Astrocyte of the cerebellum (primary cell): Measurements from ENCODE around the gene EXOC6B.
"Not testable (repeated sequence)": the region's sequence is repeated elsewhere in the genome, so short reads cannot be mapped to it uniquely, and the experiment has no call there.

Source experiments
- DNase-seq: peaks from one replicate; pipeline ENCODE4 v3.0.0-alpha.2; 2011; ENCODE audit warnings: low read depth
- H3K4me3 ChIP-seq: 2 replicates; pipeline ENCODE4 v1.5.1; 2011; ENCODE audit warnings: mild to moderate bottlenecking, low read depth, low read length, moderate library complexity
- in situ Hi-C: cut with HindIII; loops from 2 replicates; pipeline ENCODE4 v1.10.0; 2017; ENCODE audit warnings: low sequenced_read_pairs
- TF ChIP-seq, protein P1 (sequence below): IDR thresholded peaks from 2 replicates; pipeline ENCODE4 v1.5.1; 2012; ENCODE audit warnings: low read length, low read depth, moderate library complexity, mild to moderate bottlenecking; ENCODE audit errors: missing control alignments

EXOC6B gene

DNA sequence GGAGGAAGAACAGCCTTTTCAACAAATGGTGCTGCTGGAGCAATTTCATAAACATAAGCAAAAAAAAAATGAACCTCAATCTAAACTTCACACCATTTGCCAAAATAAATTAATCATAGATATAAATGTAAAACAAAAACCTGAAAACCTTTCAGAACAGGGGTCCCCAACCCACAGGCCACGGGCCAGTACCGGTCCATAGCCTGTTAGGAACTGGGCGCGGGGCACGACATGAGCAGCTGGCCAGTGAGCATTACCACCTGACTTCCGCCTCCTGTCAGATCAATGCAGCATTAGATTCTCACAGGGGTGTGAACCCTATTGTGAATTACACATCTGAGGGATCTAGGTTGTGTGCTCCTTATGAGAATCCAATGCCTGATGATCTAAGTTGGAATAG, 176.0 kb downstream of the EXOC6B start:
- H3K4me3 ChIP-seq: no peak overlapping the region
- DNase-seq: no peak
- TF ChIP-seq, protein P1, sequence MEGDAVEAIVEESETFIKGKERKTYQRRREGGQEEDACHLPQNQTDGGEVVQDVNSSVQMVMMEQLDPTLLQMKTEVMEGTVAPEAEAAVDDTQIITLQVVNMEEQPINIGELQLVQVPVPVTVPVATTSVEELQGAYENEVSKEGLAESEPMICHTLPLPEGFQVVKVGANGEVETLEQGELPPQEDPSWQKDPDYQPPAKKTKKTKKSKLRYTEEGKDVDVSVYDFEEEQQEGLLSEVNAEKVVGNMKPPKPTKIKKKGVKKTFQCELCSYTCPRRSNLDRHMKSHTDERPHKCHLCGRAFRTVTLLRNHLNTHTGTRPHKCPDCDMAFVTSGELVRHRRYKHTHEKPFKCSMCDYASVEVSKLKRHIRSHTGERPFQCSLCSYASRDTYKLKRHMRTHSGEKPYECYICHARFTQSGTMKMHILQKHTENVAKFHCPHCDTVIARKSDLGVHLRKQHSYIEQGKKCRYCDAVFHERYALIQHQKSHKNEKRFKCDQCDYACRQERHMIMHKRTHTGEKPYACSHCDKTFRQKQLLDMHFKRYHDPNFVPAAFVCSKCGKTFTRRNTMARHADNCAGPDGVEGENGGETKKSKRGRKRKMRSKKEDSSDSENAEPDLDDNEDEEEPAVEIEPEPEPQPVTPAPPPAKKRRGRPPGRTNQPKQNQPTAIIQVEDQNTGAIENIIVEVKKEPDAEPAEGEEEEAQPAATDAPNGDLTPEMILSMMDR: no peak
- in situ Hi-C loops: no loop called here

DNA sequence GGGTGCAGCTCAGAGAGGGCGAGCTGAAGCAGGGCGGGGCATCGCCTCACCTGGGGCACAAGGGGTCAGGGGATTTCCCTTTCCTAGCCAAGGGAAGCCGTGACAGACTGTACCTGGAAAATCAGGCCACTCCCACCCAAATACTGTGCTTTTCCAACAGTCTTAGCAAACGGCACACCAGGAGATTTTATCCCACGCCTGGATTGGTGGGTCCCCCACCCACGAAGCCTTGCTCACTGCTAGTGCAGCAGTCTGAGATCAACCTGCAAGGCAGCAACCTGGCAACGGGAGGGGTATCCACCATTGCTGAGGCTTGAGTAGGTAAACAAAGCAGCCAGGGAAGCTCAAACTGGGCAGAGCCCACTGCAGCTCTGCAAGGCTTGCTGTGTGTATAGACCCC, 184.6 kb downstream of the EXOC6B start:
- DNase-seq, in situ Hi-C loops, H3K4me3 ChIP-seq: not testable (repeated sequence)

DNA sequence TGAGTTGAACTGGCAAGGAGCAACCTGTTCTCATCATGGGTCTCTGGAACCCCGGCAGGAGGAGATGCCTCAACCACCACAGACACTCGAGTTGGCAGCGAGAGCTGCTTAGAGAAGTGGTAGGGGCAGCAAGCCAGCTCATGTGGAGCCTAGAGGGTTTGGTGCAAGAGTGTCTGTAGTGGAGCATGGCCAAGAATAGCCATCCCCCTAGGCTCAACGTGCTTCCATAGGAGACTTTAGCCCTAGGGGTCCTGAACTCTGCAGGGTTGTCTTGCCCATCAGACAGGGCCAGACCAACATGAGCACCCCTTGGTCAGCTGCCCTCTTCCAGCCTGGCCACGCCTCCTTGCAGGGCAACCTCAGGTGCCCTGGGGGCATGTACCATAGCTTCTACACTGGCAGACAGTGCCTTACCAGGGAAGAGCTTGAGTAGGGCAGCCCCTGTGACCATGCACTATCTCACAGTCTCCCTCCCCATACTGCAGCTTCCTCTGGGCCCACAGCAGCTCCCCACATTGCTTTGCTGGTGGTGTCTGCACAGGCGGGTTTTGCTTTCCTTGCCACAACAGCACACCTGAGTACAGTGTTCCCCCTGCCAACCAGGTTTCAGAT, 187.1 kb downstream of the EXOC6B start:
- no peak overlapping the region for H3K4me3 ChIP-seq
- no peak for DNase-seq
- in situ Hi-C loops: no loop called here
- TF ChIP-seq, protein P1: no peak

DNA sequence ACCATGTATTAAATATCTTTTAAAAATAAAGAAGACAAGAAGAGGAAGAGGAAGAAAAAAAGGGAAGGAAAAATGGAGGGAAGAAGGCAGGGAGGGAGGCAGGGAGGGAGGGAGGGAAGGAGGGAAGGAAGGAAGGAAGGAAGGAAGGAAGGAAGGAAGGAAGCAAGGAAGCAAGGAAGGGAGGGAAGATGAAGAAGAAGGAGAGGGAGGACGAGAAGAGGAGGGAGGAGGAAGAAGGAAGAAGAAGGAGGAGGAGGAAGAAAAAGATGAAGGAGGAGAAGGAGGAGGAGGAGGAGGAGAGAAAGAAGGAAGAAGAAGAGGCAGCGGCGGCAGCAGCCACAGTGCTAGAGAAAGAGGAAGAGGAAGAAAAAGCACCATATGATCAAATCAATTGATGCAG, 189.6 kb downstream of the EXOC6B start:
- TF ChIP-seq, protein P1: no peak
- in situ Hi-C loops: no loop called here
- no peak overlapping the region for H3K4me3 ChIP-seq
- DNase-seq: no peak

DNA sequence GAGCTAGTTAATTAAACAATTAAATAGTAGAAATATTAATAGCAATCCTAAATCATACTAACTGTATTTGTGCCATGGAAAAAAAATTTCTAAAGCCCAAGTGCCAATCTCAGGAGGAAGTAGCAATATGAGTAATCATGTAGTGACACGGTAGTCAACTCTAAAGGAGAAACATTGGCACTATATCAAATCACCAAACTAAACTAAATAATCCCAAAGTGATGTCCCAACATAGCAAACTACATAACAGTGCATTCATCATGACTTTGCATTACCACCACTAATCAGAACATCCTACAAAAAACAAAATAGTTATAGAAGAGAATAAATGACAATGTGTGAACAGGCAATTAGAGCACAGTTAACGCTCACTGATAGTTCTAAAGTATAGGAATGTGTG, 195.1 kb downstream of the EXOC6B start:
- in situ Hi-C loops: no loop called here
- DNase-seq: no peak
- no peak overlapping the region for H3K4me3 ChIP-seq
- TF ChIP-seq, protein P1: no peak

DNA sequence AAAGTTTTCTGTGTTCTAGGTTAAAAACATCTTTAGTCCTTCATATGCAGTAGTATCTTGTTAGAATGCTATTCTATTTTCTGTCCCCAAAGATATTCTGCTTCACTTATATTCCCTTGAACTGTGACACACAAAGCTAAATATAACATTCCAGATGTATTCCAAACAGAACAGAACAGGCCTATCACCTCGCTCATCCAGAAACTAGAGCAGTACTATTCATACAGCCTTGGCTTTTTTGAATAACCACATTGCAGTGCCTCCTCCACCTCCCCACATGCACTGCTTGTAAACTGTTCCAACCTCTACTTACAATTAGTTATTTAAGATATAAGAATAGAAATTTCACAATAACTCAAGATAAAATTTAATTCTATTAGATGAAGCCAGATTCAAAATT, 196.8 kb downstream of the EXOC6B start:
- no peak for DNase-seq
- TF ChIP-seq, protein P1: no peak
- in situ Hi-C loops: no loop called here
- no peak overlapping the region for H3K4me3 ChIP-seq

DNA sequence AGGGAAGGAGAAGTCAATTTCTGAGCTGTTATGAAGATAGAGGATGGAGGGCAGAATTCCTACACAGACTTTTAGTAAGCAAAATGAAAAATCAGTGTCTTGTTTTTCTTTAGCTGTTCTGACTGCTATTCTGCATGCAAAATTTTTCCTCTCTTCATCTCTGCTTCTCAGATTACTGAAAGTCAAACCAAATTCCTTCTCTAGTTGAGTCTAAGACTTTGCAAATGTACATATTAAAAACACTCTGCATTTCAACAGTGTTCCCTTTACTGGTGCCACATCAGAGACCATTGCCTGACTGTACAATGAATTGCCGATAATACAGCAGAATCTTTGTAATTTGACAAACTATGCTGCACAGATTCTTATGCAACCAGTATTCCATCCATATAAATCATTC, 198.8 kb downstream of the EXOC6B start:
- in situ Hi-C loops: no loop called here
- TF ChIP-seq, protein P1: no peak
- DNase-seq: no peak
- H3K4me3 ChIP-seq: no peak overlapping the region
